Gastroesophageal sphincter (tissue), 4 donors: ENCODE measurements around the gene ARHGEF11. TPM values are rescaled to one million over a fixed set of nuclear protein-coding genes. Genes with fewer than 3 reads are reported as not detected.

Experiments
- ATAC-seq: fragments of 150-250 bp; one replicate; pipeline ENCODE4 v1.9.1; 2016; ENCODE audit warnings: mild to moderate bottlenecking, moderate library complexity
- H3K27ac ChIP-seq, 4 donors: fragments of 200-600 bp; sonication (generic) in 3 of 4; 1 replicate in 3 of 4; 2 replicates in 1 of 4; pipeline ENCODE4 v1.5.1; 2016 to 2019
- H3K27me3 ChIP-seq: fragments of 200-600 bp; sonication (generic); one replicate; pipeline ENCODE4 v1.5.1; 2019
- H3K36me3 ChIP-seq, 2 donors: fragments of 200-600 bp; sonication (generic); one replicate each; pipeline ENCODE4 v1.5.1; 2019; ENCODE audit warnings: control low read depth in 1 of 2
- H3K4me1 ChIP-seq, 3 donors: fragments of 200-600 bp; sonication (generic); 1 replicate in 2 of 3; 2 replicates in 1 of 3; pipeline ENCODE4 v1.5.1; 2016 to 2019; ENCODE audit warnings: control low read depth in 2 of 3
- H3K4me3 ChIP-seq, 2 donors: fragments of 200-600 bp; sonication (generic); one replicate each; pipeline ENCODE4 v1.5.1; 2019; ENCODE audit warnings: mild to moderate bottlenecking in 1 of 2, moderate library complexity in 1 of 2
- H3K9me3 ChIP-seq, 3 donors: fragments of 200-600 bp; sonication (generic); one replicate each; pipeline ENCODE4 v1.5.1; 2017 to 2019; ENCODE audit warnings: control low read depth in 2 of 3
- EP300 ChIP-seq: sonication (generic); formaldehyde crosslinking; IDR thresholded peaks from one replicate; pipeline ENCODE4 v1.6.1; 2017; ENCODE audit warnings: antibody characterized with exemption, mild to moderate bottlenecking
- POLR2A ChIP-seq, 2 donors: fragments of 450-650 bp; IDR thresholded peaks; one replicate each; pipeline ENCODE4 v1.6.1; 2017; ENCODE audit warnings: antibody characterized with exemption in 2 of 2, mild to moderate bottlenecking in 2 of 2, moderate library complexity in 1 of 2
- POLR2AphosphoS5 ChIP-seq: sonication (generic); formaldehyde crosslinking; IDR thresholded peaks from one replicate; pipeline ENCODE4 v1.6.1; 2017; ENCODE audit warnings: antibody characterized with exemption
- WGBS, 2 donors: methylation state at CpG; one replicate each; pipeline ENCODE4 v1.1.5; 2018; ENCODE audit warnings: low coverage in 1 of 2; 5-methylcytosine and 5-hydroxymethylcytosine counted together
- total RNA-seq, 4 donors: library from RNA; depleted of rRNA; stranded (reverse); fragments of >200 nt; gene quantifications; one replicate each; pipeline ENCODE4 v1.1.0, GENCODE V29; 2016
- TF ChIP-seq, protein P1 (sequence below), 4 experiments: fragments of 200-600 bp in 2 of 4; fragments of 450-650 bp in 2 of 4; sonication (generic) in 1 of 4; IDR thresholded peaks; one replicate each; pipeline ENCODE4 v1.5.1; 2017 to 2019; ENCODE audit warnings: antibody characterized with exemption in 4 of 4, mild to moderate bottlenecking in 2 of 4, moderate library complexity in 2 of 4

ARHGEF11 gene
- total RNA-seq, 4 donors from 2014 or later, result 28.5 to 51.7 (median 37.3) TPM

DNA sequence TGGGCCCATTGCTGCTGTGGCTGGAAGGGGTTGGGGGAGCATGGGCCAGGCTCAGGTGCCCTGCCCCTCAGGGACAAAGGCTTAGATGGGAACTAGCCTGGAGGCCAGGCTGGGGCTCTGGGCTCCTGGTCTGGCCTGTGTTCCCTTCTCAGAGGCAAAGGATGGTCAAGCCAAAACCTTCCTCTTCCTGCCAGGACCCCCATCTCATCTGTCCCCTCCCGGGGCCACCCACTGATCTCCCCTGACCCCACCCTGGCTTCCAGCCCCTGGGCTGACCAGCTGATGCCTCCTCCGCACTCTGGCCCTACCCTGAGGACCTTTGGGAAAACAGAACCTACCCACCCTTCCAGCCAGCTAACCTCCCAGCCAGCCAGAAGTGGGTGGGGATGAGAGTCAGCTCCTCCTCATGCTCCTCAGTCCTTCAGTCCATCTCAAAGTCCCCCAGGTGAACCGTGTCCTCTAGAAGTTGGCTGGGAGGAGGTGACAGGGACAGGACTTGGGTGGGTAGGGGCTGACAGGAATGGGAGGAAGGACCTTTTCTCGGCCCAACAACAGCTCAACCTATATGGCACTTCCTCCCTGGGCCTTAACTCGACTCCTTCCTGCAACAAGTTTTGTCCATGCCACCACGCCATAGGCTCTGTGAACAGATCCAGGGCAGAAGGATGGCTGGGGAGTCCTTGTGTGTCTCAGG, 144.5 kb downstream of the ARHGEF11 start:
- Histone ChIP-seq H3K4me1 (peaks cover 0 to 87% (median 12%) of the 10 kb centered on the region in 3 donors), H3K4me3 (no peak overlapping the region), H3K9me3 (no peaks in the 10 kb centered on the region), H3K27me3 (peaks cover 58% of the 10 kb centered on the region), H3K27ac (peak overlapping the region in 1 of 4 donors; percentile 26), H3K36me3 (peaks cover 0 to 3% of the 10 kb centered on the region in 2 donors)
- no peak for ATAC-seq
- WGBS, 2 donors, result 74 to 100% methylated on average over 1 to 3 of the region's 6 CpGs
- TF ChIP-seq POLR2AphosphoS5 (no peak), POLR2A (IDR thresholded peaks at IDR 0.05) (no peak), EP300 (no peak)
- TF ChIP-seq, protein P1, sequence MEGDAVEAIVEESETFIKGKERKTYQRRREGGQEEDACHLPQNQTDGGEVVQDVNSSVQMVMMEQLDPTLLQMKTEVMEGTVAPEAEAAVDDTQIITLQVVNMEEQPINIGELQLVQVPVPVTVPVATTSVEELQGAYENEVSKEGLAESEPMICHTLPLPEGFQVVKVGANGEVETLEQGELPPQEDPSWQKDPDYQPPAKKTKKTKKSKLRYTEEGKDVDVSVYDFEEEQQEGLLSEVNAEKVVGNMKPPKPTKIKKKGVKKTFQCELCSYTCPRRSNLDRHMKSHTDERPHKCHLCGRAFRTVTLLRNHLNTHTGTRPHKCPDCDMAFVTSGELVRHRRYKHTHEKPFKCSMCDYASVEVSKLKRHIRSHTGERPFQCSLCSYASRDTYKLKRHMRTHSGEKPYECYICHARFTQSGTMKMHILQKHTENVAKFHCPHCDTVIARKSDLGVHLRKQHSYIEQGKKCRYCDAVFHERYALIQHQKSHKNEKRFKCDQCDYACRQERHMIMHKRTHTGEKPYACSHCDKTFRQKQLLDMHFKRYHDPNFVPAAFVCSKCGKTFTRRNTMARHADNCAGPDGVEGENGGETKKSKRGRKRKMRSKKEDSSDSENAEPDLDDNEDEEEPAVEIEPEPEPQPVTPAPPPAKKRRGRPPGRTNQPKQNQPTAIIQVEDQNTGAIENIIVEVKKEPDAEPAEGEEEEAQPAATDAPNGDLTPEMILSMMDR (IDR thresholded peaks at IDR 0.05), result no peak

DNA sequence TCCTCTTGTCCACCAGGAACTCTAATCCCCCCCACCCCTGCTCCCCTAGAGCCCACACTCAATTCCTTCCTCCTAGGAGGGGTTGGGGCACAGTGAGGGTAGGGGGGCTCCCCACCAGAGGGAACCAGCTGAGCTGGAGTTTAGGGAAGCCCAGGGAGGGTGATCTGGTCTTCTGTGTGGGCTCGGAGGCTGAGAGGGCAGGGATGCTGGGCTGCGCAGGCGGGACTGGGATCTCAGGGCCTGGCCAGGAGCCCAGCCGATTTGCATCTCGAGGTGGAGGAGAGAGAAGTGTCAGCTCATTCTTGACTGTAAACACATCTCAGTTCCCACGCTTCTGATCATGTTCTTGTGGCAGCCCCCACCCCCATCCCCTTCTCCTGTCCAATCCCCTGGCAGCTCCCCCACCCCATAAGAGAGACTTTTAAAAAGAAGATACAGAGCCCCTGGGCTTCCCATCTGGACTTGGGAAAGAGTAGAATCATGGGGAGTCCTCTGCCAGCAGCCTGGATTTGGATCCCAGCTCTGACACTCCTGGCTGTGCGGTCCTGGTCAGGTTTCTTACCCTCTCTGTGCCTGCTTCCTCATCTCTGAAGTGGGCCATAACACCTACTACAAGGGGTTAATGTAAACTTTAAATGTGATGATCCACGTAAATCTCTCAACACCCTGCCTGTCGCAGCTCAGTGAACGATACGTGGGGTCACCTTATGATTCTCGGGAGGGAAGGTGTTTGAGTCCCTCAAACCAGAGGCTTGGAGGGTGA, 145.4 kb downstream of the ARHGEF11 start:
- Histone ChIP-seq H3K9me3 (no peaks in the 10 kb centered on the region), H3K27ac (peak overlapping the region in 1 of 4 donors; percentile 26), H3K4me3 (no peak overlapping the region), H3K27me3 (peaks cover 59% of the 10 kb centered on the region), H3K36me3 (no peaks in the 10 kb centered on the region), H3K4me1 (peaks cover 0 to 96% (median 14%) of the 10 kb centered on the region in 3 donors)
- WGBS, 2 donors, result 40 to 100% methylated on average over 4 to 9 of the region's 12 CpGs
- TF ChIP-seq EP300, result no peak
- no peak for TF ChIP-seq POLR2A (IDR thresholded peaks at IDR 0.05)
- TF ChIP-seq, protein P1 (IDR thresholded peaks at IDR 0.05), result no peak
- no peak for TF ChIP-seq POLR2AphosphoS5
- ATAC-seq, result no peak

DNA sequence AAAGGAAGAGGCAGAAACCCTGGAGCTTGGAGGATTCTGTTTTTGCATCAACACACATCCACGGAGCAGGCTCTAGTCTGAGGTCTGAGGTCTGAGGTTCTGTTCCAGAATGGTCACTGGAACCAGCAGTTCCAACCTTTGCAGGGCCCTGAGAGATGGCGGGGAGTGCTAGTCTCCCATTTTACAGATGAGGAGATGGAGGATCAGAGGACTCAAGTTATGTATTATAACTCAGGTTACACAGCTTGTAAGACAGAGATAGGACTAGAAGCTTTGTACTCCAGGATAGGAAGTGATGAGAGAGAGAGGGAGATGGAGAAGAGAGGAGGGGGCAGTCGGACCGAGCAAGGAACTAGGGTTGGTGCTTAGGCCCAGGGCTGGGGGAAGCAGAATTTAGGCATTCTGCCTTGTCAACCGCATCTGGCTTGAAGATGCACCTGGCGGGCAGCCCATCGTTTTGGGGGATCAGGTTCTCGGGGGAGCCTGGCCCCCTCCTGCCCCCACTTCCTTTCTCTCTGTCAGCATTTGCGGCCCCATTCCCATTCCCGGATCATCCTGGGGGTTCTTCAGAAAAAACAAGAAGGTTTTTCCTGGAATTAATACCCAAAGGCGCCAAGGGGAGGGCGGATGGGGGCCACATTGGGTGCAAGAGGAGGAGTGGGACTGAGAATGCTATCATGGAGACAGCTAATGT, 146.4 kb downstream of the ARHGEF11 start:
- peaks cover 0 to 100% (median 15%) of the 10 kb centered on the region in 3 donors for H3K4me1 ChIP-seq
- 67 to 85% methylated on average over 7 to 9 of the region's 12 CpGs for WGBS, 2 donors
- ATAC-seq, result no peak
- H3K27ac ChIP-seq, result peak overlapping the region in 2 of 4 donors; percentile 83 to 90
- no peak overlapping the region for H3K4me3 ChIP-seq
- TF ChIP-seq POLR2A (IDR thresholded peaks at IDR 0.05) (no peak), EP300 (no peak), POLR2AphosphoS5 (no peak)
- TF ChIP-seq, protein P1 (IDR thresholded peaks at IDR 0.05), result no peak
- no peaks in the 10 kb centered on the region for H3K9me3 ChIP-seq
- no peaks in the 10 kb centered on the region for H3K36me3 ChIP-seq
- peaks cover 69% of the 10 kb centered on the region for H3K27me3 ChIP-seq

DNA sequence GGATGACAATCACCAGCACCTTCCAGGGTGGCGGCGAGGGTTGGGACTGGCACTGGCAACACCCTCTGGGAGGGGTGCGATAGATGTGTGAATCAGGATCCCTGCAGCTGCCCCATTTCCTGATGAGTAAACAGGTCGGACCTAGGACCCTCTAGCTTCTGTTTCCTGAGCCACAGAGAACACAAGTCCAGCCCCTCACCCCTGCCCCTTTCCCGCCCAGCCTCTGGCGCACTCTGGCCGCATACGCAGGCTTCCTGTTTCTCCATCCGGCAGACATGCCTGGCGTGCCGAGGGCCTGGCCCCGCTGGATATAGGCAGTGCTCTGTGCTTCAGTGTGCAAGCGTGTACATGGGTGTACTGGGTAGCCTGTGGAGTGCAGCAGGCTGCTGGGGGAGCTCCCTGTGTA, 147.4 kb downstream of the ARHGEF11 start:
- Histone ChIP-seq H3K4me1 (peaks cover 0 to 100% (median 20%) of the 10 kb centered on the region in 3 donors), H3K36me3 (no peaks in the 10 kb centered on the region), H3K27ac (peak overlapping the region in 3 of 4 donors; percentile 73 to 90 (median 83)), H3K4me3 (peak overlapping the region in 1 of 2 donors; percentile 12), H3K27me3 (peaks cover 79% of the 10 kb centered on the region), H3K9me3 (no peaks in the 10 kb centered on the region)
- ATAC-seq, result peak; percentile 39
- TF ChIP-seq POLR2AphosphoS5, result peak; percentile 33
- TF ChIP-seq, protein P1 (IDR thresholded peaks at IDR 0.05), result no peak
- TF ChIP-seq POLR2A (IDR thresholded peaks at IDR 0.05), result no peak
- TF ChIP-seq EP300, result no peak
- WGBS, 2 donors, result 53% methylated on average over 10 of the region's 13 CpGs; no CpG with 5 or more reads in 1 of the 2 donors
